ENCODE results near the gene SNRNP27. TPM values are rescaled to one million over a fixed set of nuclear protein-coding genes. Genes with fewer than 3 reads are reported as not detected.

The SNRNP27 gene
- total RNA-seq, 1 experiment from 2014 or later: 47.1 TPM

GRCh38 chr2:69889302-69889701 lies 4.5 kb upstream of the SNRNP27 start:
- Histone ChIP-seq H2BK120ac (ENCODE audit: low read depth, low read length, poor library complexity, severe bottlenecking) (no peak overlapping the region), H3K23me2 (ENCODE audit: insufficient read length, low read depth, low read length, poor library complexity, severe bottlenecking) (no peaks in the 10 kb centered on the region), H3K4me2 (ENCODE audit: insufficient read depth, insufficient read length, low read length) (no peak overlapping the region), H2BK15ac (ENCODE audit: low read depth, low read length) (no peak overlapping the region), H3K56ac (ENCODE audit: insufficient read length, low read depth, low read length) (no peak overlapping the region), H3K79me2 (ENCODE audit: insufficient read depth, low read length) (no peaks in the 10 kb centered on the region), H3K4ac (ENCODE audit: low read depth, low read length) (no peak overlapping the region), H3K9ac (ENCODE audit: extremely low read depth, insufficient read length, low read length) (no peak overlapping the region), H3K18ac (ENCODE audit: insufficient read length, low read depth, low read length) (no peak overlapping the region), H2BK20ac (ENCODE audit: low read depth, low read length, poor library complexity, severe bottlenecking) (no peak overlapping the region), H3T11ph (ENCODE audit: low read length) (no peak overlapping the region), H3K14ac (ENCODE audit: insufficient read depth, low read length) (no peak overlapping the region), H3K27ac (ENCODE audit: insufficient read length, low read depth, low read length) (no peak overlapping the region), H4K91ac (ENCODE audit: insufficient read length, low read depth, low read length) (no peak overlapping the region), H2BK12ac (ENCODE audit: insufficient read length, low read depth, low read length) (no peak overlapping the region), H3K27me3 (ENCODE audit: insufficient read depth, low read length) (no peaks in the 10 kb centered on the region; the same call in 1 of the 2 replicates), H4K5ac (ENCODE audit: insufficient read length, low read depth, low read length) (no peak overlapping the region), H4K8ac (replicated peaks; ENCODE audit: insufficient read length, low read depth, low read length) (no peak overlapping the region), H2AFZ (ENCODE audit: low read length) (no peak overlapping the region), H3K23ac (ENCODE audit: insufficient read length, low read depth, low read length) (no peak overlapping the region), H3K9me3 (ENCODE audit: control insufficient read depth, low read depth, low read length) (no peaks in the 10 kb centered on the region), H2BK5ac (ENCODE audit: insufficient read length, low read length) (no peak overlapping the region), H2AK5ac (ENCODE audit: insufficient read length, low read length) (no peak overlapping the region), H4K20me1 (ENCODE audit: control insufficient read depth, insufficient read depth, insufficient read length) (no peaks in the 10 kb centered on the region), H3K4me1 (ENCODE audit: insufficient read depth, low read length) (no peaks in the 10 kb centered on the region), H3K79me1 (ENCODE audit: insufficient read depth, low read depth, low read length, poor library complexity, severe bottlenecking) (no peaks in the 10 kb centered on the region)
- no peak for TF ChIP-seq CTCF (conservative IDR thresholded peaks at IDR 0.05)
- Mint-ChIP-seq H3K27ac (no peak overlapping the region), H3K4me3 (no peak overlapping the region), H3K4me1 (peaks cover 0 to 6% of the 10 kb centered on the region in 2 experiments; a peak in 3 of 4 replicates), H3K27me3 (ENCODE audit: low read depth) (no peaks in the 10 kb centered on the region; the same call in none of the 2 replicates), H3K36me3 (ENCODE audit: insufficient read depth in 1 of 3, low read depth in 3 of 3) (no peaks in the 10 kb centered on the region), H3K9me3 (peaks cover 0 to 2% of the 10 kb centered on the region in 2 experiments; a peak in 2 of 5 replicates)
- no peak for DNase-seq

Measured in H9 (cell line).